Panc1 (cell line): ENCODE measurements around the gene POLG2. TPM values are rescaled to one million over a fixed set of nuclear protein-coding genes. Genes with fewer than 3 reads are reported as not detected.

Source experiments
- ATAC-seq: fragments of 200-7000 bp; cut with Tn5 transposase; 2 replicates; pipeline ENCODE4 v1.9.1; 2020; ENCODE audit warnings: mild to moderate bottlenecking, moderate library complexity
- BruUV-seq: library from RNA; stranded (reverse); fragments of 400-500 nt; replicated peaks from 2 replicates; lab custom pipeline; 2021; lab: Mats Ljungman, UMichigan
- CTCF ChIA-PET: fragments of 300-600 bp; sonication (Branson Sonifier 250); formaldehyde crosslinking; loops from one replicate; lab custom pipeline; 2022; ENCODE audit warnings: antibody characterized with exemption; lab: Charles Lee
- POLR2A ChIA-PET: fragments of 300-600 bp; sonication (Branson Sonifier 250); formaldehyde crosslinking; loops from one replicate; lab custom pipeline; 2022; ENCODE audit warnings: antibody characterized with exemption; lab: Charles Lee
- DNase-seq: peaks from one replicate; pipeline ENCODE4 v3.0.0-alpha.2; 2010; ENCODE audit warnings: low read depth, low spot score
- H3K27ac ChIP-seq: 2 replicates; pipeline ENCODE4 v1.5.1; 2011; ENCODE audit warnings: mild to moderate bottlenecking, low read length, inconsistent platforms
- H3K27me3 ChIP-seq: fragments of 200-500 bp; sonication (Bioruptor generic); 2 replicates; pipeline ENCODE4 v1.6.0; 2014; ENCODE audit warnings: low read length, inconsistent platforms; ENCODE audit not compliant: control insufficient read depth, insufficient read depth
- H3K36me3 ChIP-seq: fragments of 200-500 bp; sonication (Bioruptor generic); 2 replicates; pipeline ENCODE4 v1.5.1; 2014; ENCODE audit warnings: inconsistent platforms, mild to moderate bottlenecking, low read length, moderate library complexity; ENCODE audit not compliant: control insufficient read depth, insufficient read depth
- H3K4me1 ChIP-seq: 2 replicates; pipeline ENCODE4 v1.5.1; 2011; ENCODE audit warnings: inconsistent platforms, mild to moderate bottlenecking, low read length, moderate library complexity; ENCODE audit not compliant: control insufficient read depth, insufficient read depth
- H3K4me3 ChIP-seq, 2 experiments: 2 replicates each; pipeline ENCODE4 v1.5.1; 2011 to 2012; ENCODE audit warnings: low read depth in 2 of 2, low read length in 2 of 2, mild to moderate bottlenecking in 2 of 2, inconsistent platforms in 1 of 2, moderate library complexity in 1 of 2
- H3K9me3 ChIP-seq: fragments of 200-500 bp; sonication (Bioruptor generic); 2 replicates; pipeline ENCODE4 v1.5.1; 2014; ENCODE audit warnings: low read depth, mild to moderate bottlenecking, inconsistent platforms, low read length, moderate library complexity; ENCODE audit not compliant: control insufficient read depth, insufficient read depth
- CTCF ChIP-seq: fragments of 450-650 bp; IDR thresholded peaks from 2 replicates; pipeline ENCODE4 v1.5.1; 2017; ENCODE audit warnings: mild to moderate bottlenecking
- POLR2AphosphoS5 ChIP-seq: IDR thresholded peaks from 2 replicates; pipeline ENCODE4 v1.6.1; 2012; ENCODE audit warnings: mild to moderate bottlenecking, low read depth, low read length, moderate library complexity
- SIN3A ChIP-seq: IDR thresholded peaks from 2 replicates; pipeline ENCODE4 v1.6.1; 2012; ENCODE audit warnings: low read depth, mild to moderate bottlenecking, low read length, moderate library complexity, borderline replicate concordance; ENCODE audit not compliant: insufficient read depth
- TCF7L2 ChIP-seq: IDR thresholded peaks from 2 replicates; pipeline ENCODE4 v1.6.1; 2011; ENCODE audit warnings: mild to moderate bottlenecking, low read depth, low read length, inconsistent platforms
- in situ Hi-C: cut with HindIII; loops from 2 replicates; pipeline ENCODE4 v1.10.0; 2016; ENCODE audit warnings: low sequenced_read_pairs, low pct_unique_long_range_greater_than_20kb
- intact Hi-C: fragments of 100-400 bp; cut with micrococcal nuclease; formaldehyde crosslinking; loops from one replicate; pipeline ENCODE4 v1.10.0; 2022; ENCODE audit not compliant: unreplicated experiment
- total RNA-seq: library from RNA; stranded (reverse); gene quantifications from one replicate; pipeline ENCODE4 v1.2.1, GENCODE V29; 2021; ENCODE audit not compliant: unreplicated experiment
- TF ChIP-seq, protein P1 (sequence below), 2 experiments: IDR thresholded peaks; 2 replicates each; pipeline ENCODE4 v1.6.1; 2011 to 2012; ENCODE audit warnings: low read depth in 2 of 2, control low read depth in 1 of 2, low read length in 1 of 2, mild to moderate bottlenecking in 1 of 2, moderate library complexity in 1 of 2; ENCODE audit not compliant: insufficient read depth in 1 of 2

The POLG2 gene
- total RNA-seq, 1 experiment from 2014 or later, result 19.6 TPM

DNA sequence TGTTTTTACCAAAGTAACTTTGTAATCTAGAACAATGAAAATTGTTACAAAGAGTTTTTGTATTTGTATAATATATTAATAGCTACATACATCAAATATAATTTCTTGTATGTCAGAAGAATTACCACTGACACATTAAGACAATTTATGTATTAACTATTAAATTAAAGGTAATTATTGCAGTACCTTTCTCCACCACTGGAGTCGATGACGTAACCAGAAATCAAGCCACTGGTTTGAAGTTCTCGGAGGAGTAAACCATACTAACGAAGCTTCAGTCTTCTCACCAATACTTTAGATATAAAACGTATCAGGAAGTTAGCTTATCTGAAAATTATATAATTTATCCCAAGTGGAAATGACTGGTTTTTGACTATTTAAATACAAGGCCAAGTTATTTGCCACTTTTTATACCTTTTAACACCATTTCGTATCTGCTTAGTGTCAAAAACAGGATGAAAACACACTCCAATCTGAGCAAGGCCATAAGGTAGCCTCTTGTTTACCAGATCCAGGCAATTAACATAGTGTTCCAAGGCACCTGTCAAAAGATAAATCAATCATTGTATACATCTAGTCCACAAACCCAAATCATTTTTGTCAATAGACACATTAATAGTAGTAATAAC, 4.3 kb downstream of the POLG2 start:
- CTCF ChIA-PET, result interaction anchor here (1.0 kb wide), 1 partner anchor 73 kb away, joined by 3 read pairs; no protein-coding TSS in a partner anchor
- Histone ChIP-seq H3K27me3 (no peaks in the 10 kb centered on the region), H3K4me1 (peaks cover 4% of the 10 kb centered on the region), H3K27ac (no peak overlapping the region), H3K36me3 (peaks cover 16% of the 10 kb centered on the region), H3K4me3 (no peak overlapping the region), H3K9me3 (no peaks in the 10 kb centered on the region)
- POLR2A ChIA-PET, result no interaction called here
- no peak for TF ChIP-seq SIN3A
- TF ChIP-seq CTCF, result peak; percentile 34; the same call in 1 of the 2 replicates
- no TSS peak for BruUV-seq
- in situ Hi-C loops (no loop called here), intact Hi-C loops (loop anchor here (5.0 kb wide), 1 partner anchor 70 kb away; no protein-coding TSS in a partner anchor)
- no peak for DNase-seq
- ATAC-seq, result no peak

DNA sequence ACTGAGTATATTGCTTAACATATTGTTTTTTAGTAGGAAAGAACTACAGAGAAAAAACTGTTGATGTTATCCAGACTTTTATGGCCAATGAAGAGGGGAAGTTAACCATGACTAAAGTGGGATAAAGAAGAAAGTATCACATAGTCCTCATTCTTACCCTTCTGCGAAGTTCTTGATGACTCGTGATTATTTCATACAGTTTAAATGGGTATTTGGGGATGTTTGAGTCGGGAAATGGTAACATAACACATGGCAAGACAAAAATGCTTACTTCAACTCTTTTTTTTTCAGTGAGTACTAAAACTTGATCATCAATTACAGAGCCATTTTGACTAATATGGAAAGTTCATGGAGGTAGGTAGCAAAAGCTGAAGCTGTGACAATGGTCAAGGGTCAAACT, 4.9 kb downstream of the POLG2 start:
- no peak for ATAC-seq

More for the DNA sequence above, 4.9 kb downstream of the POLG2 start:
- Histone ChIP-seq H3K36me3 (peaks cover 16% of the 10 kb centered on the region), H3K4me1 (no peaks in the 10 kb centered on the region), H3K4me3 (no peak overlapping the region), H3K27me3 (no peaks in the 10 kb centered on the region), H3K27ac (no peak overlapping the region), H3K9me3 (no peaks in the 10 kb centered on the region)
- ChIA-PET POLR2A (no interaction called here), CTCF (interaction anchor here (1.5 kb wide), 1 partner anchor 72 kb away, joined by 21 read pairs; no protein-coding TSS in a partner anchor)
- no TSS peak for BruUV-seq
- in situ Hi-C loops (no loop called here), intact Hi-C loops (loop anchor here (5.0 kb wide), 1 partner anchor 70 kb away; no protein-coding TSS in a partner anchor)
- DNase-seq, result no peak
- no peak for TF ChIP-seq TCF7L2
- TF ChIP-seq, protein P1, sequence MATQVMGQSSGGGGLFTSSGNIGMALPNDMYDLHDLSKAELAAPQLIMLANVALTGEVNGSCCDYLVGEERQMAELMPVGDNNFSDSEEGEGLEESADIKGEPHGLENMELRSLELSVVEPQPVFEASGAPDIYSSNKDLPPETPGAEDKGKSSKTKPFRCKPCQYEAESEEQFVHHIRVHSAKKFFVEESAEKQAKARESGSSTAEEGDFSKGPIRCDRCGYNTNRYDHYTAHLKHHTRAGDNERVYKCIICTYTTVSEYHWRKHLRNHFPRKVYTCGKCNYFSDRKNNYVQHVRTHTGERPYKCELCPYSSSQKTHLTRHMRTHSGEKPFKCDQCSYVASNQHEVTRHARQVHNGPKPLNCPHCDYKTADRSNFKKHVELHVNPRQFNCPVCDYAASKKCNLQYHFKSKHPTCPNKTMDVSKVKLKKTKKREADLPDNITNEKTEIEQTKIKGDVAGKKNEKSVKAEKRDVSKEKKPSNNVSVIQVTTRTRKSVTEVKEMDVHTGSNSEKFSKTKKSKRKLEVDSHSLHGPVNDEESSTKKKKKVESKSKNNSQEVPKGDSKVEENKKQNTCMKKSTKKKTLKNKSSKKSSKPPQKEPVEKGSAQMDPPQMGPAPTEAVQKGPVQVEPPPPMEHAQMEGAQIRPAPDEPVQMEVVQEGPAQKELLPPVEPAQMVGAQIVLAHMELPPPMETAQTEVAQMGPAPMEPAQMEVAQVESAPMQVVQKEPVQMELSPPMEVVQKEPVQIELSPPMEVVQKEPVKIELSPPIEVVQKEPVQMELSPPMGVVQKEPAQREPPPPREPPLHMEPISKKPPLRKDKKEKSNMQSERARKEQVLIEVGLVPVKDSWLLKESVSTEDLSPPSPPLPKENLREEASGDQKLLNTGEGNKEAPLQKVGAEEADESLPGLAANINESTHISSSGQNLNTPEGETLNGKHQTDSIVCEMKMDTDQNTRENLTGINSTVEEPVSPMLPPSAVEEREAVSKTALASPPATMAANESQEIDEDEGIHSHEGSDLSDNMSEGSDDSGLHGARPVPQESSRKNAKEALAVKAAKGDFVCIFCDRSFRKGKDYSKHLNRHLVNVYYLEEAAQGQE (IDR thresholded peaks at IDR 0.05; ENCODE audit: insufficient read depth in 1 of 2, low read depth in 2 of 2, low read length in 1 of 2), result no peak
- TF ChIP-seq POLR2AphosphoS5, result no peak
- no peak for TF ChIP-seq SIN3A
- TF ChIP-seq CTCF, result no peak
